Caco-2 (cell line): ENCODE data around the gene DCAF8L1. TPM values are rescaled to one million over a fixed set of nuclear protein-coding genes. Genes with fewer than 3 reads are reported as not detected.

Experiments
- Bru-seq: library from RNA; stranded (reverse); fragments of 400-500 nt; gene quantifications from one replicate; lab custom pipeline; 2021; lab: Mats Ljungman, UMichigan
- BruChase-seq, 2 experiments: library from RNA; stranded (reverse); fragments of 400-500 nt; gene quantifications; one replicate each; lab custom pipeline; 2021; lab: Mats Ljungman, UMichigan
- BruUV-seq: library from RNA; stranded (reverse); fragments of 400-500 nt; replicated peaks from 2 replicates; lab custom pipeline; 2021; lab: Mats Ljungman, UMichigan
- CTCF ChIA-PET: fragments of 300-600 bp; sonication (Branson Sonifier 250); formaldehyde crosslinking; loops from one replicate; lab custom pipeline; 2022; ENCODE audit warnings: antibody characterized with exemption; lab: Charles Lee
- POLR2A ChIA-PET: fragments of 300-600 bp; sonication (Branson Sonifier 250); formaldehyde crosslinking; loops from one replicate; lab custom pipeline; 2022; ENCODE audit warnings: antibody characterized with exemption; lab: Charles Lee
- DNase-seq, 2 experiments: peaks; one replicate each; pipeline versions ENCODE4 v3.0.0 to v3.0.0-alpha.2; 2020 to 2022
- H3K27me3 ChIP-seq: replicated peaks from 2 replicates; pipeline ENCODE4 v1.6.0; 2011; ENCODE audit warnings: low read length; ENCODE audit not compliant: control insufficient read depth, insufficient read depth
- H3K36me3 ChIP-seq: 2 replicates; pipeline ENCODE4 v1.5.1; 2011; ENCODE audit warnings: low read length; ENCODE audit not compliant: control insufficient read depth, insufficient read depth
- H3K4me1 ChIP-seq: fragments of 250-450 bp; sonication (Bioruptor Pico); 2 replicates; pipeline ENCODE4 v1.5.1; 2020; ENCODE audit warnings: mild to moderate bottlenecking
- H3K4me3 ChIP-seq: 2 replicates; pipeline ENCODE4 v1.5.1; 2011; ENCODE audit warnings: low read depth, mild to moderate bottlenecking, control low read depth, low read length
- H3K9me3 ChIP-seq: fragments of 250-450 bp; sonication (Bioruptor Pico); 2 replicates; pipeline ENCODE4 v1.5.1; 2020; ENCODE audit warnings: mild to moderate bottlenecking, moderate library complexity
- H3K27ac Mint-ChIP-seq: one replicate; pipeline ENCODE4 v1.8.0; 2022; ENCODE audit warnings: mixed read lengths; ENCODE audit not compliant: unreplicated experiment
- H3K27me3 Mint-ChIP-seq: one replicate; pipeline ENCODE4 v1.8.0; 2022; ENCODE audit warnings: mixed read lengths; ENCODE audit not compliant: insufficient read depth, unreplicated experiment
- H3K36me3 Mint-ChIP-seq: one replicate; pipeline ENCODE4 v1.8.0; 2022; ENCODE audit warnings: mild to moderate bottlenecking, mixed read lengths; ENCODE audit not compliant: insufficient read depth, unreplicated experiment
- H3K4me1 Mint-ChIP-seq: one replicate; pipeline ENCODE4 v1.8.0; 2022; ENCODE audit warnings: low read depth, mixed read lengths; ENCODE audit not compliant: unreplicated experiment
- H3K4me3 Mint-ChIP-seq: one replicate; pipeline ENCODE4 v1.8.0; 2022; ENCODE audit warnings: mild to moderate bottlenecking, moderate library complexity, mixed read lengths; ENCODE audit not compliant: unreplicated experiment
- H3K9me3 Mint-ChIP-seq: one replicate; pipeline ENCODE4 v1.8.0; 2022; ENCODE audit warnings: mixed read lengths; ENCODE audit not compliant: unreplicated experiment
- intact Hi-C: fragments of 100-400 bp; cut with micrococcal nuclease; formaldehyde crosslinking; loops from one replicate; pipeline ENCODE4 v1.10.0; 2022; ENCODE audit not compliant: unreplicated experiment
- long read RNA-seq: library from polyadenylated mRNA; stranded (forward); transcript quantifications from one replicate; pipeline ENCODE4 v2.0.0, GENCODE V29; 2022
- total RNA-seq: library from RNA; stranded (reverse); gene quantifications from 2 replicates; pipeline ENCODE4 v1.2.3, GENCODE V29; 2022
- TF ChIP-seq, protein P1 (sequence below), 2 experiments: fragments of 200-600 bp in 1 of 2; IDR thresholded peaks; 1 replicate in 1 of 2; 2 replicates in 1 of 2; pipeline versions ENCODE4 v1.5.1 to v1.8.0; 2011 to 2022; ENCODE audit warnings: antibody characterized with exemption in 1 of 2, control low read depth in 1 of 2, inconsistent platforms in 1 of 2, low read depth in 1 of 2, low read length in 1 of 2, mild to moderate bottlenecking in 1 of 2, moderate library complexity in 1 of 2; ENCODE audit not compliant: insufficient read depth in 1 of 2, severe bottlenecking in 1 of 2, unreplicated experiment in 1 of 2

Gene DCAF8L1
- total RNA-seq (not detected in 2 replicates), Bru-seq, nascent RNA (not detected), BruChase-seq, experiment 1, labeled RNA remaining after a 2-hour chase (not detected), BruChase-seq, experiment 2, labeled RNA remaining after a 6-hour chase (not detected)
- long read RNA-seq, result 0 reads

DNA sequence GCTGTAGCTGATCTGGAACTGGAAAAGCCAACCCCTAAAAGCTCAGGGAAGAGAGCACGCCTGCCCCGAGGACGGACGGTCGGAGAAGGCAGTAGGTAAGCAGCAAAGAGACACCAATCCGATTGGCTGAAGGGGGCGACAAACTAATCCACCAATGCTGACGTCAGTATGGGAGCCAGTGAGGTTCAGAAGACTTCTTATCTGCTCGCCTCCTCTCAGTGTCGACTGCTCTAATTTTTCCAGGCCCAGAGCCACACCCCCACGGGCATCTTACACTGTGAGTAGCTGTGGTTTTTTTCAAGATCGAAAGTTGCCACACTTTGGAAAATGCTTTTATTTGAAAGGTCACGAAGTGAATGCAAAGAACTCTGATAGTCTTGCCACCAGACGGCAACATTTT, at the start of gene DCAF8L1:
TSS of gene DCAF8L1 (minus strand) at position 101 of the 400 bp plus-strand sequence. CDS start 115 bp downstream, outside the sequence.
- Mint-ChIP-seq H3K27me3 (no peaks in the 10 kb centered on the region), H3K9me3 (peaks cover 8% of the 10 kb centered on the region), H3K4me3 (no peak within 1 kb of the TSS), H3K27ac (no peak within 1 kb of the TSS), H3K36me3 (no peaks in the 10 kb centered on the region), H3K4me1 (no peaks in the 10 kb centered on the region)
- CTCF ChIA-PET, result interaction anchor here (0.6 kb wide), 1 partner anchor 140 kb away, joined by 3 read pairs; no protein-coding TSS in a partner anchor
- no peaks in the 10 kb centered on the region for H3K9me3 ChIP-seq
- BruUV-seq, result no TSS peak
- POLR2A ChIA-PET, result no interaction called here
- TF ChIP-seq, protein P1, sequence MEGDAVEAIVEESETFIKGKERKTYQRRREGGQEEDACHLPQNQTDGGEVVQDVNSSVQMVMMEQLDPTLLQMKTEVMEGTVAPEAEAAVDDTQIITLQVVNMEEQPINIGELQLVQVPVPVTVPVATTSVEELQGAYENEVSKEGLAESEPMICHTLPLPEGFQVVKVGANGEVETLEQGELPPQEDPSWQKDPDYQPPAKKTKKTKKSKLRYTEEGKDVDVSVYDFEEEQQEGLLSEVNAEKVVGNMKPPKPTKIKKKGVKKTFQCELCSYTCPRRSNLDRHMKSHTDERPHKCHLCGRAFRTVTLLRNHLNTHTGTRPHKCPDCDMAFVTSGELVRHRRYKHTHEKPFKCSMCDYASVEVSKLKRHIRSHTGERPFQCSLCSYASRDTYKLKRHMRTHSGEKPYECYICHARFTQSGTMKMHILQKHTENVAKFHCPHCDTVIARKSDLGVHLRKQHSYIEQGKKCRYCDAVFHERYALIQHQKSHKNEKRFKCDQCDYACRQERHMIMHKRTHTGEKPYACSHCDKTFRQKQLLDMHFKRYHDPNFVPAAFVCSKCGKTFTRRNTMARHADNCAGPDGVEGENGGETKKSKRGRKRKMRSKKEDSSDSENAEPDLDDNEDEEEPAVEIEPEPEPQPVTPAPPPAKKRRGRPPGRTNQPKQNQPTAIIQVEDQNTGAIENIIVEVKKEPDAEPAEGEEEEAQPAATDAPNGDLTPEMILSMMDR (IDR thresholded peaks at IDR 0.05; ENCODE audit: insufficient read depth in 1 of 2, low read depth in 1 of 2, low read length in 1 of 2, severe bottlenecking in 1 of 2, unreplicated experiment in 1 of 2), result no peak
- H3K4me1 ChIP-seq, result no peaks in the 10 kb centered on the region
- H3K4me3 ChIP-seq, result no peak within 1 kb of the TSS
- no peak for DNase-seq
- intact Hi-C loops, result loop anchor here (10.0 kb wide), 1 partner anchor 57 kb away; no protein-coding TSS in a partner anchor
- H3K27me3 ChIP-seq, result no peaks in the 10 kb centered on the region
- H3K36me3 ChIP-seq, result no peaks in the 10 kb centered on the region

DNA sequence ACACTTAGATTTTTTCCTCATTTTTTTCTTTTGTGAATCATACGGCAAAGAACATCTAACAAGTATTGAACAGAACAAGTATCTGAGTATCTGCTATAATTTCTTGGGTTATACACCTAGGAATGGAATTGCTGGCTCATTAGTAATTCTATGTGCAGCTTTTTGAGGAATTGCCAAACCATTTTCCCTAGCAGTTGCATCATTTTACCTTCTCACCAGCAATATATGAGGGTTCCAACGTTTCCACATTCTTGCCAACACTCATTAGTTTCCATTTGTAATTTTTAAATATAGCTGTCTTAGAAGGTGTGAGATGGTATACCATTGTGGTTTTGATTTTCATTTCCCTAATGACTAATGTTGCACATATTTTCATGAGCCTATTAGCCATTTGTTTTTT, 41.1 kb upstream of the DCAF8L1 start:
- BruUV-seq, result no TSS peak
- H3K4me1 ChIP-seq, result no peaks in the 10 kb centered on the region
- H3K9me3 ChIP-seq, result no peaks in the 10 kb centered on the region
- Mint-ChIP-seq H3K4me1 (no peaks in the 10 kb centered on the region), H3K36me3 (no peaks in the 10 kb centered on the region), H3K27ac (no peak overlapping the region), H3K4me3 (no peak overlapping the region), H3K9me3 (no peaks in the 10 kb centered on the region), H3K27me3 (no peaks in the 10 kb centered on the region)
- H3K4me3 ChIP-seq, result no peak overlapping the region
- POLR2A ChIA-PET, result no interaction called here
- no peaks in the 10 kb centered on the region for H3K36me3 ChIP-seq
- TF ChIP-seq, protein P1 (IDR thresholded peaks at IDR 0.05; ENCODE audit: insufficient read depth in 1 of 2, low read depth in 1 of 2, low read length in 1 of 2, severe bottlenecking in 1 of 2, unreplicated experiment in 1 of 2), result no peak
- H3K27me3 ChIP-seq, result no peaks in the 10 kb centered on the region
- no peak for DNase-seq
- CTCF ChIA-PET, result no interaction called here
- intact Hi-C loops, result no loop called here

- ChIA-PET CTCF (no interaction called here), POLR2A (no interaction called here)
- Histone ChIP-seq H3K36me3 (no peaks in the 10 kb centered on the region), H3K4me3 (no peak overlapping the region), H3K4me1 (no peaks in the 10 kb centered on the region), H3K9me3 (no peaks in the 10 kb centered on the region), H3K27me3 (no peaks in the 10 kb centered on the region)
- no peaks in the 10 kb centered on the region for H3K27me3 Mint-ChIP-seq
- H3K4me3 Mint-ChIP-seq, result no peak overlapping the region
- no peak overlapping the region for H3K27ac Mint-ChIP-seq
- BruUV-seq, result no TSS peak
- H3K4me1 Mint-ChIP-seq, result no peaks in the 10 kb centered on the region
- no peak for DNase-seq
- TF ChIP-seq, protein P1 (IDR thresholded peaks at IDR 0.05; ENCODE audit: insufficient read depth in 1 of 2, low read depth in 1 of 2, low read length in 1 of 2, severe bottlenecking in 1 of 2, unreplicated experiment in 1 of 2), result no peak
- no peaks in the 10 kb centered on the region for H3K9me3 Mint-ChIP-seq
- intact Hi-C loops, result no loop called here
- no peaks in the 10 kb centered on the region for H3K36me3 Mint-ChIP-seq
Observed at GRCh38 chrX:28016823-28017222, 35.6 kb upstream of the DCAF8L1 start.
